Measurements from ENCODE around the gene SNX13.

The SNX13 gene

DNA sequence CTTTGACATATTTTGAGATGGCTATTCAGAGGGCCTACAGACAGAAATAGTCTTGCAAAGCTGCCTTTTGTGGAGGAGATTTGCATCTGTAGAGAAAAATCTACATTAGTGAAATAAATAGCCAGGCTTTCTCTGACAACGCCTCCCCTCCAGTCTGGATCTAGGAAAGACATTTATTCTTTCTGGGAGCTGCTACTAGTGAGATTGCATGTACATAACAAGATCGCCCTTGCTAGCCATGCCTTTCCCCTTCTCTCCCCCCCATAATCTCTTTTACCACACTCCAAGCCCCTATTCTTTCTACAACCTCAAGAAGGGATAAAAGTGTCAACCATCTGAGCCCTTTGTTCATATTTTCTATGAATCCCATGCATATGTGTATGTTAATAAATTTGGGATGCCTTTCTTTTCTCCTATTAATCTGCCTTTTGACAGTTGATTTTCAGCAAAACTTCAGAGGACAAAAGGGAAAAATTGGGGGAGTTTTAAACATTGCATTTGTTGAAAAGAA, 194.2 kb downstream of the SNX13 start:
- Histone ChIP-seq H3K4me1 (ENCODE audit: control insufficient read depth, insufficient read depth, low read depth, low read length) (no peaks in the 10 kb centered on the region), H4K8ac (ENCODE audit: low read length) (no peak overlapping the region), H3K4me2 (ENCODE audit: low read length, poor library complexity, severe bottlenecking) (no peak overlapping the region), H3K9me3 (ENCODE audit: control insufficient read depth, low read length) (no peaks in the 10 kb centered on the region), H2AK5ac (ENCODE audit: low read length, severe bottlenecking) (no peak overlapping the region), H3K23ac (ENCODE audit: low read length in 2 of 2) (no peak overlapping the region), H3K79me1 (replicated peaks; ENCODE audit: low read length, poor library complexity, severe bottlenecking) (no peaks in the 10 kb centered on the region), H2BK5ac (ENCODE audit: low read depth, low read length, poor library complexity, severe bottlenecking) (no peak overlapping the region), H2BK15ac (ENCODE audit: low read depth, poor library complexity, severe bottlenecking) (no peak overlapping the region), H3K14ac (ENCODE audit: low read length in 2 of 2) (no peak overlapping the region), H2BK12ac (ENCODE audit: low read length in 2 of 2) (no peak overlapping the region), H2AFZ (ENCODE audit: low read depth, low read length) (no peak overlapping the region), H3K4me3 (ENCODE audit: insufficient read depth in 1 of 2, low read depth in 1 of 2, low read length in 2 of 2) (no peak overlapping the region), H3K4ac (ENCODE audit: low read depth in 1 of 2, low read length in 2 of 2) (no peak overlapping the region), H3K9ac (ENCODE audit: low read length) (no peak overlapping the region), H3K27ac (ENCODE audit: low read length, poor library complexity, severe bottlenecking) (no peak overlapping the region), H2BK120ac (ENCODE audit: low read depth, low read length) (no peak overlapping the region), H3K18ac (ENCODE audit: low read depth in 1 of 2, low read length in 2 of 2) (no peak overlapping the region), H3K27me3 (ENCODE audit: control insufficient read depth in 1 of 2, insufficient read depth in 1 of 2, low read length in 2 of 2) (no peaks in the 10 kb centered on the region), H4K91ac (ENCODE audit: low read length) (no peak overlapping the region), H3K36me3 (ENCODE audit: control insufficient read depth in 1 of 2, insufficient read depth in 2 of 2, low read depth in 1 of 2, low read length in 2 of 2) (no peaks in the 10 kb centered on the region)
- DNase-seq, result no peak
- 97% methylated on average over 2 of the region's 2 CpGs for WGBS

GRCh38 chr7:17745610-17746009, 194.7 kb downstream of the SNX13 start:
- Histone ChIP-seq H3K27ac (ENCODE audit: low read length, poor library complexity, severe bottlenecking) (no peak overlapping the region), H2AFZ (ENCODE audit: low read depth, low read length) (no peak overlapping the region), H2BK12ac (ENCODE audit: low read length in 2 of 2) (no peak overlapping the region), H4K8ac (ENCODE audit: low read length) (no peak overlapping the region), H3K23ac (ENCODE audit: low read length in 2 of 2) (no peak overlapping the region), H3K18ac (ENCODE audit: low read depth in 1 of 2, low read length in 2 of 2) (no peak overlapping the region), H3K4ac (ENCODE audit: low read depth in 1 of 2, low read length in 2 of 2) (no peak overlapping the region), H3K4me2 (ENCODE audit: low read length, poor library complexity, severe bottlenecking) (no peak overlapping the region), H2AK5ac (ENCODE audit: low read length, severe bottlenecking) (no peak overlapping the region), H2BK15ac (ENCODE audit: low read depth, poor library complexity, severe bottlenecking) (no peak overlapping the region), H3K14ac (ENCODE audit: low read length in 2 of 2) (no peak overlapping the region), H3K9ac (ENCODE audit: low read length) (no peak overlapping the region), H3K4me3 (ENCODE audit: insufficient read depth in 1 of 2, low read depth in 1 of 2, low read length in 2 of 2) (no peak overlapping the region), H3K9me3 (ENCODE audit: control insufficient read depth, low read length) (no peaks in the 10 kb centered on the region), H4K91ac (ENCODE audit: low read length) (no peak overlapping the region), H3K36me3 (ENCODE audit: control insufficient read depth in 1 of 2, insufficient read depth in 2 of 2, low read depth in 1 of 2, low read length in 2 of 2) (no peaks in the 10 kb centered on the region), H3K27me3 (ENCODE audit: control insufficient read depth in 1 of 2, insufficient read depth in 1 of 2, low read length in 2 of 2) (no peaks in the 10 kb centered on the region), H2BK5ac (ENCODE audit: low read depth, low read length, poor library complexity, severe bottlenecking) (no peak overlapping the region), H3K4me1 (ENCODE audit: control insufficient read depth, insufficient read depth, low read depth, low read length) (no peaks in the 10 kb centered on the region), H2BK120ac (ENCODE audit: low read depth, low read length) (no peak overlapping the region), H3K79me1 (replicated peaks; ENCODE audit: low read length, poor library complexity, severe bottlenecking) (no peaks in the 10 kb centered on the region)
- DNase-seq, result no peak

- H3K23ac ChIP-seq (ENCODE audit: low read length in 2 of 2), result no peak overlapping the region
- H3K79me1 ChIP-seq (replicated peaks; ENCODE audit: low read length, poor library complexity, severe bottlenecking), result no peaks in the 10 kb centered on the region
- H2AK5ac ChIP-seq (ENCODE audit: low read length, severe bottlenecking), result no peak overlapping the region
- no peaks in the 10 kb centered on the region for H3K36me3 ChIP-seq (ENCODE audit: control insufficient read depth in 1 of 2, insufficient read depth in 2 of 2, low read depth in 1 of 2, low read length in 2 of 2)
- H3K18ac ChIP-seq (ENCODE audit: low read depth in 1 of 2, low read length in 2 of 2), result no peak overlapping the region
- no peaks in the 10 kb centered on the region for H3K27me3 ChIP-seq (ENCODE audit: control insufficient read depth in 1 of 2, insufficient read depth in 1 of 2, low read length in 2 of 2)
- WGBS, result 33% methylated on average over 1 of the region's 3 CpGs
- H2BK12ac ChIP-seq (ENCODE audit: low read length in 2 of 2), result no peak overlapping the region
- DNase-seq, result no peak
- no peak overlapping the region for H3K14ac ChIP-seq (ENCODE audit: low read length in 2 of 2)
- no peak overlapping the region for H2BK15ac ChIP-seq (ENCODE audit: low read depth, poor library complexity, severe bottlenecking)
- H2BK5ac ChIP-seq (ENCODE audit: low read depth, low read length, poor library complexity, severe bottlenecking), result no peak overlapping the region
- no peaks in the 10 kb centered on the region for H3K4me1 ChIP-seq (ENCODE audit: control insufficient read depth, insufficient read depth, low read depth, low read length)
- no peaks in the 10 kb centered on the region for H3K9me3 ChIP-seq (ENCODE audit: control insufficient read depth, low read length)
- H3K9ac ChIP-seq (ENCODE audit: low read length), result no peak overlapping the region
- no peak overlapping the region for H3K4me2 ChIP-seq (ENCODE audit: low read length, poor library complexity, severe bottlenecking)
- H3K27ac ChIP-seq (ENCODE audit: low read length, poor library complexity, severe bottlenecking), result no peak overlapping the region
- H2AFZ ChIP-seq (ENCODE audit: low read depth, low read length), result no peak overlapping the region
- no peak overlapping the region for H4K8ac ChIP-seq (ENCODE audit: low read length)
- no peak overlapping the region for H3K4me3 ChIP-seq (ENCODE audit: insufficient read depth in 1 of 2, low read depth in 1 of 2, low read length in 2 of 2)
- H2BK120ac ChIP-seq (ENCODE audit: low read depth, low read length), result no peak overlapping the region
- no peak overlapping the region for H3K4ac ChIP-seq (ENCODE audit: low read depth in 1 of 2, low read length in 2 of 2)
- no peak overlapping the region for H4K91ac ChIP-seq (ENCODE audit: low read length)
These were observed 197.0 kb downstream of the SNX13 start for GRCh38 chr7:17743316-17743715.

GRCh38 chr7:17741426-17741825, 198.9 kb downstream of the SNX13 start:
- no peak for DNase-seq
- no peak overlapping the region for H4K8ac ChIP-seq (ENCODE audit: low read length)
- no peak overlapping the region for H3K9ac ChIP-seq (ENCODE audit: low read length)
- no peak overlapping the region for H3K4me3 ChIP-seq (ENCODE audit: insufficient read depth in 1 of 2, low read depth in 1 of 2, low read length in 2 of 2)
- no peak overlapping the region for H2AK5ac ChIP-seq (ENCODE audit: low read length, severe bottlenecking)
- H3K9me3 ChIP-seq (ENCODE audit: control insufficient read depth, low read length), result no peaks in the 10 kb centered on the region
- H3K4me1 ChIP-seq (ENCODE audit: control insufficient read depth, insufficient read depth, low read depth, low read length), result no peaks in the 10 kb centered on the region
- no peaks in the 10 kb centered on the region for H3K27me3 ChIP-seq (ENCODE audit: control insufficient read depth in 1 of 2, insufficient read depth in 1 of 2, low read length in 2 of 2)
- H2AFZ ChIP-seq (ENCODE audit: low read depth, low read length), result no peak overlapping the region
- H4K91ac ChIP-seq (ENCODE audit: low read length), result peak overlapping the region; percentile 50
- H3K14ac ChIP-seq (ENCODE audit: low read length in 2 of 2), result no peak overlapping the region
- H2BK120ac ChIP-seq (ENCODE audit: low read depth, low read length), result no peak overlapping the region
- H2BK15ac ChIP-seq (ENCODE audit: low read depth, poor library complexity, severe bottlenecking), result no peak overlapping the region
- H3K23ac ChIP-seq (ENCODE audit: low read length in 2 of 2), result no peak overlapping the region
- H3K4ac ChIP-seq (ENCODE audit: low read depth in 1 of 2, low read length in 2 of 2), result no peak overlapping the region
- no peak overlapping the region for H2BK5ac ChIP-seq (ENCODE audit: low read depth, low read length, poor library complexity, severe bottlenecking)
- H3K79me1 ChIP-seq (replicated peaks; ENCODE audit: low read length, poor library complexity, severe bottlenecking), result no peaks in the 10 kb centered on the region
- WGBS, result 82% methylated on average over 2 of the region's 2 CpGs
- H3K18ac ChIP-seq (ENCODE audit: low read depth in 1 of 2, low read length in 2 of 2), result no peak overlapping the region
- no peak overlapping the region for H3K4me2 ChIP-seq (ENCODE audit: low read length, poor library complexity, severe bottlenecking)
- H3K27ac ChIP-seq (ENCODE audit: low read length, poor library complexity, severe bottlenecking), result no peak overlapping the region
- no peaks in the 10 kb centered on the region for H3K36me3 ChIP-seq (ENCODE audit: control insufficient read depth in 1 of 2, insufficient read depth in 2 of 2, low read depth in 1 of 2, low read length in 2 of 2)
- no peak overlapping the region for H2BK12ac ChIP-seq (ENCODE audit: low read length in 2 of 2)
